Hepatic stellate cell (primary cell): ENCODE measurements around the gene SLC22A23.

Source experiments
- DNase-seq: peaks from one replicate; pipeline ENCODE4 v3.0.0; 2011; ENCODE audit warnings: low spot score

The SLC22A23 gene

DNA sequence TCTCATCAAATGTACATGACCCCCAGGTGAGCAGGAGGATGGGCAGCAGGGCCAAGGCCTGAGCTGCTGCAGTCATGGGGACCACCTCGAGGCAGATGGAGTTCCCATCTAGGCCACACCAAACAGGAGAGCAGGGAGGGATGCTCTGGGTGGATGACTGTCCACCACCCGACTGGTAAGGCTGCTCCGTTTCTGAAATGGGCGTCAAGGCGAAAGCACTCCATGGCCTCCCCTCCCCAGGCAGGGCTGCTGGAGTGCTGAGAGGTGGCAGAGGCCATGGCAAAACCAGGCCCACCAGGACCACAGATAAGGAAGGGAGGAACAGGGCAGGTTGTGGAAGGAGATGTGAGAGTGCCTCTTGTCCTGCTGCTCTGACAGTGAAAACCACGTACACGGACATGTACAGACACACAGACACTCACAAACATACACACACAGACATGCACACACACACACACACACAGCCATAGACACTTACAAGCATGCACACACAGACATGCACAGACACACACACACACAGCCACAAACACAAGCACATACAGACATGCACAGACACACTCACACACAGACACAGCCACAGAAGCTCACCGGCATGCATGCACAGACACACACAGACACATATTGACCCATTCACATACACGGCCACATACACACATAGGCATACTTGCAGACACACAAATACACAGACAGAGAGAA is 104.9 kb downstream of the SLC22A23 start:
- no peak for DNase-seq

DNA sequence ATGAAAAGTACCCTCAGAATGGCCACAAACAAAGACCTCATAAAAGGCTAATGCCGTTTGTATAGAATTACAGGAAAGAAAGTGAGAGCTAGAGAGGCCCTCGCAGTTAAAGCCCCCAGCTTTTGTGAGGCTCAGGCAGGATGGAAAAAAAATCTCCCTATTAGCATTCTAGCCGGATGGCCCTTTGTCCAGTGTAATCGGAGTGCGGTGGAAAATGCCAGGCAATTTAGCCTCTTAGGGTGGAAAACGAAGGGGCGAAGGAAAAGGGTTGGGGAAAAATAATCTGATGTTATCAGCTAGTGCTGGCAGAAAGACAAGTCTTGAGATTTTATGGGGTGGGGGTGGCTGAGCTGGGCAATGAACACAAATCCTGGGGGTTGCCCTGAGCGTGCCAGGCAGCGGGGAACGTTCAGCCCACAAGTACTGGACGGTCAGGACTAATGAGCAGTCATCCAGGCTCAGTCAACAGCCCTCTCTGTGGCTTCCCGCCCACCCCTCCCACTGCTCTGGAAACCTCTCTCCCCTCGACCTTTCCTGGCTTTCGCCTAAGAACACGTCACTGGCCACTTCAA is 105.7 kb downstream of the SLC22A23 start:
- DNase-seq, result no peak

DNA sequence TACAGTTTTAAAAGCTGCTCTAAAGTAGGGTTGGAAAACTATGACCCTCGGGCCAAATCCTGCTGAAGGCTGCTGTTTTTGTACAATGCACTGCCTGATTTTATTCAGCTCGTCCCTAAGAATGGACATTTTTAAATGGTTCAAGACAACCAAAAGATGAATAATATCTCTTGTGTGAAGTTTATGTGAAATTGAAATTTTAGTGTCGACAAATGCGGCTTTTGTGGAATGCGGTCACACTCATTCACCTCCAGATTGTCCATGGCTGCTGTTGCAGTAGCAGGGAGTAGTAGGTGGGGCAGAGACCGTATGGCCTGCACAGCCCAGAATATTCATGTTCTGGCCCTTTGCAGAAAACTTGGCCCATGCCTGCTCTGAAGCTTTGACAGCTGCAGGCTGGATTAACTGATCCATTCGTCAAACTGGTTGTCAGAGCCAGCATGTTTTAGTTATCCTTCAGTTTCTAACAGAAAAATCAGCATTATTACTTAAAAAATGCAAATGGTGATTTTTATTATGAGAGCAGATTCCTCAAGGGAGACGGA is 106.5 kb downstream of the SLC22A23 start:
- no peak for DNase-seq

- DNase-seq, result no peak
Measured at GRCh38 chr6:3349388-3350251, 107.2 kb downstream of the SLC22A23 start.

DNA sequence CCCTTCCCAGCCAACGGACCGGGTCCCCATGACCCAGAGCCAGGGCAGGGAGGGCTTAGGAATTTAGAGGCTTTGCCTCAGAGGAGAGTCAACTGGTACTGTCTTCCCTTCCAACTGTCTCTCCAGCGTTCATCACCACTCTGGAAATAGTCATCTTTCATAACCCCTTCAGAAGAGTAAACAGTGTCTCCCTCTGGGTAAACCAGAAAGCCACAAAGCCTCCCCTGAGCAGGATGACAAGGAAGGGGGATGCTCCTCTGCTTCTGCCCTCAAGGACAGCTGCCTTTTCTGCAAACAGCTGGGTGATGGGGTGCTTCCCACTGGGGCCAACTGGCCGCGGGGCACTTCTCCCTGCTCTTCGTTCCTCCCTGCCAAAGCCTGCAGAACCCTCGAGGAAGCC is 108.0 kb downstream of the SLC22A23 start:
- no peak for DNase-seq

- DNase-seq, result no peak
Measured at GRCh38 chr6:3347826-3348225, 109.0 kb downstream of the SLC22A23 start.

DNA sequence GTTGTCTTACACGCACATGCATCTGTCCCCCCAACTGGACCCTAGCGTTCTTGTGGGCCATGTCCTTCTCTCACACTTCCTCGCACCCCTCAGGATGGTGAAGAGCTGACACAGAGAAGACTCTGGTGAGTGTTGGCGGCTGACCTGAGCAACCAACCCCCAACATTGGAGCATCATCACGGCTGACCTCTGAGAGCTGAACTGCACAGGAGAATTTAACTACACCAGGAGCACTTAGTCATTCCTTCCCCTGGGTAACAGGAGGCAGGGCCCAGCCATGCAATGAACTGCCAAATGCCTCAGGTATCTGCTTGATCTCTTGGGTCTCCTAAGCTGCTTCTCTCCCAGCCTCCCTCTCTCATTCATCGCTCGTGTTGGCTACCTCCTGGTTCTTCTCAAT is 109.6 kb downstream of the SLC22A23 start:
- DNase-seq, result no peak

GRCh38 chr6:3346476-3346875 is 110.4 kb downstream of the SLC22A23 start:
- no peak for DNase-seq

- no peak for DNase-seq
Measured at GRCh38 chr6:3345836-3346235, 111.0 kb downstream of the SLC22A23 start.

DNA sequence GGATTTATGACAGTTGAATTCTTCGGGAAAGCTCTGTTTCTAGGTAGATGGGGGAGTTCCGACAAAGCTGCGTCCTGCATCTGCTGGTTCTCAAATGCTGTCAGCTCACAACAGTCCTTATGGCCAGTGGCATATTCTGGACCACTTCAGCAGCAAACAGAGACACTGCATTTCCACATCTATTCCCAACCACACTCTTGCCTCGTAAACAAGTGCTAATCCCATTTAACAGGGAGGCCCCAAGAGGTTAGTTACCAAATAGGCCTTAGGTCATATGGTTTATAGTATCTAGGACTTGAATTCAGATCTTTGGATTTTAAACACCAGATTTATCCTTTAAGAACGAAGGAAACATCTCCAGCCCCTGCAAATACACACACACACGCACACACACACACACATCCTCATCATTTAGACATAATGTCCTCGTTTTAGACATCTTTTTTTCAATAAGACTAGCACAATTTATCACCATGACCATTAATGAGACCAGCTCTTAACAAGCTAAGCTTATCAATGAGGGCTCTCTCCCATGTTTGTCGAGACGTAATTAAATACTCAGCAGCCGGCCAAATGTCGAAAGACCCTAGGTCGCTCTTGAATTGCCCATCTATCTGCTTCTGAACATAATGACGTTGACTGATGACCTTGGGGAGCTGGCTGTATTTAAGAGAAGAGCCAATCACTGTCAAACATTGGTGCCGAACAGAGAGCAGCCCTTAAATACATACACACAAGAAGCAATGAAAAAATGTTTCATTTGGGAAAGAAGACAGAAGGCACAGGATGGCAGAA is 113.6 kb downstream of the SLC22A23 start:
- no peak for DNase-seq

GRCh38 chr6:3341467-3341866 is 115.4 kb downstream of the SLC22A23 start:
- no peak for DNase-seq

- no peak for DNase-seq
Measured at GRCh38 chr6:3340894-3341293, 116.0 kb downstream of the SLC22A23 start.

DNA sequence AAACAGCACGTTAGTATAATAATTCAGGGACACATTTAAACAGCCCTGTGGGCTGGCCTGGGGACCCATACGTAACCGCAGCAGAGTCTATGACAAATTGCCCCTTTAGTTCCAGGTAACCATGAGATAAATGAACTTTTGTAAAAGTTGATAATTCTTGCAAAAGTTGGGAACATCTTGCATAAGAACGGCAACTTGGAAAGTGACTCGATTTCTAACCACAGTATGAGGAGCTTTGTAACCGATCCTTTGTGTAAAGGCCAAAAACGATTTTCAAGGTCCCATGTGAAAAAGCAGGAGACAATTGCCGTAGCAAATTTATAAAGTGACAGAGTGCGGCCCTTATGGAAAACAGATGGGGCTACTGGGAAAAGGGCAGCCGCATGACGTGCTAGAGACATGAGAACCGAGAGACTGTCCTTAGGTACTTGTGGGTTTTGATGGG is 116.5 kb downstream of the SLC22A23 start:
- DNase-seq, result no peak

DNA sequence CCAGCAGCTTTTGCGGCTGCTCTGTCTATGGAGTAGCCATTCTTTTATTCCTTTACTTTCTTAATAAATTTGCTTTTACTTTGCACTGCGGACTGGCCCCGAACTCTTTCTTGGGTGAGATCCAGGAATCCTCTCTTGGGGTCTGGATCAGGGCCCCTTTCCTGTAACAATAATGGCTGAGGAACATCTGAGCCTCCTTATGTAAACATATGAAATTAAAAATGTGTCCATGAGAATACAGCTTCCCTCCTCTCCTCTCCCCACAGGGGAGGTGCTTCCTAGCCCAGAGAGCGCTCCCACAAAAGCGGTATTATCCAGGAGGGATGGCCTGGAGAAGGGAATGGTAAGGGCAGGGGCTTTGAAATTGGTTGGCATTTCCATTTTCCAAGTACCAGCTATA is 117.0 kb downstream of the SLC22A23 start:
- no peak for DNase-seq

DNA sequence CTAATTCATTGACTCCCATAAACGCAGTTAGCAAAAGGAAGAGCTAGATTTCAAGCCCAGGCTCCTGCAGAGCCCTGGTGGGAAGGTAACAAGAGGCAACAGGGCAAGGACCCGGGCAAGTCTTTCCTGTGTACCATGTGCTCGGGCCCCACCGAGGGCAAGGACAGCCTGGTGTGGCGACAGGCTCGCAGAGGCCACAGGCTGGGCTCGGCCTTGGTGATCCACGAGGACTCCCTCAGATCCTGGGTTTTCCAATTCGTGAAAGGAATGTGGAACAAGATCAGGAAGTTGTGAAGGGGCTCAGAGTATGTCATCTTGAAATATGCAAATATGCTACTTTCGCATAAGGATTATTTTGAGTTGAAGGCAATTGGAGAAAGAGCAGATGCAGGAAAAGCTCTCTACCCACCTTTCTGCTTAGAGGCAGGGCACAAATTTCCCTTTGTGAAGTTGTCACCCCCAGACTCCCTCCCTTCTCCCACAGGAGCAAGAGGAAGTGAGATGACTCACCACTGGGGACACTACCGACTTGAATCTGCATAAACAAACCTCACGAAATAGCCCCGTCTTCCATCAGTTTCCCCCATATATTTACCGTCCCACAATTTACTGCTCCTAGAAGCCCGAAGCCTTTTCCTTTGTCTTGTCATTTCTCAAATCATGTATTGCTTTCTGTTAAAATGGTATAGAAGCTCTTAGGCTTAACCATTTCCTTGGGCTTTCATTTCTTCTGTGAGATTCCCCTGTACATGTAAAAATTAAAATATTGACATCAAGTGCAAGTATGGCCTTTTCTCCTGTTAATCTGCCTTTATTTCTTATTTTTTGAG is 119.1 kb downstream of the SLC22A23 start:
- peak; percentile 23 for DNase-seq

GRCh38 chr6:3336859-3337515 is 119.9 kb downstream of the SLC22A23 start:
- no peak for DNase-seq

DNA sequence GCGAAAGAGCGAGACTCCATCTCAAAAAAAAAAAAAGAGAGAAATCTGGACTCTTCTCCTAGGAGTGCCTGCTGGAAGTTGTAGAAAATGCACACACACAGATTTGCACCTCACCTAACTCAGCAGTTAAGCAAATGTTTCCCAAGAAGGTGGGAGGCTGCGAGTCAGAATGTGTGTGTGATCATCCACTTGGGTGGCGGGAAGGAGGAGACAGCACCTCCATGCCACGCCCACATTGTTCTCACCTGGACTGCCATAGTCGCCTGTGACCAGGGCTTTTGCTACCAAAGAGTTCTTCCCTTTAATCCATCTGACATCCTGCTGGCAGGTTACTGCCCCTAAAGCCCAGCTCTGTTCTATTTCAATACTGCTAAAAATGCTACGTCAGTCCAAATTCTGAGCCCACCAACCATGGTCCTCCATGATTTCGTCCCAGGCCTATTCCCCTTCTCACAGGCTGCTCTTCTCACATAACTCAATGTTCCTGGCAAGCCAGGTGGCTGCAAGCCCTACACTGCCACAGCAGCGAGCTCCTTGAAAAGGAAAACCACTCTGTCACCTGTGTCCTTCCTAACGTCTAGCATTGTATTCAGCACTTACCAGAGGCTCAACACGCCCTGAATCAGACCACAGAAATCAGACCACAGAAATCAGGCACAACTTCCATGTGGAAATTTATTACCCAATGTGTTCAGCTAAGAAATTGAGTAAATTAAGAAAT is 120.6 kb downstream of the SLC22A23 start:
- DNase-seq, result no peak

DNA sequence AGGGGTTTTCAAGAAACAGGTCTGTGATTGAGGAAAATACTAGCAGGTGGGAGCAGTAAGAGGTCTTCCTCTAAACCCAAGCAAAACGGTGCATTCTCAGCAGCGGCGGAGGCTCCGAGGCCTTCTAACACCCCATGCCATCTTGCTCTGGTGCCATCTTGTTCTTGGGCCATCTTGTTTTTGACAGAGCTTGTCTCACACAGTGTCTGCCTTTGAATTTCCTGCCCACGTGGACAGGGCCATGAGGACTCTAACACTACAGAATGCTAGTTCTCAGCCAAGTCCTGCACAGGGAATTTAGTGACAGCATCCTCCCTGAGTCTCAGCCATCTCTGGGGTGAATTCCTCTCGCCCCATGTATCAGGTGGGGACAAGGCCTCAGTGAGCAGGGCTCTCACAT is 121.7 kb downstream of the SLC22A23 start:
- no peak for DNase-seq

GRCh38 chr6:3334555-3334954 is 122.3 kb downstream of the SLC22A23 start:
- no peak for DNase-seq

GRCh38 chr6:3333263-3333662 is 123.6 kb downstream of the SLC22A23 start:
- DNase-seq, result no peak
